Fibroblast of the aortic adventitia (primary cell): ENCODE measurements around the gene PPT1. TPM values are rescaled to one million over a fixed set of nuclear protein-coding genes. Genes with fewer than 3 reads are reported as not detected.

Experiments
- DNase-seq: peaks from one replicate; pipeline ENCODE4 v3.0.0-alpha.2; 2010; ENCODE audit warnings: low read depth
- H3K4me3 ChIP-seq: 2 replicates; pipeline ENCODE4 v1.5.1; 2011; ENCODE audit warnings: low read depth, mild to moderate bottlenecking, control low read depth, low read length, moderate library complexity
- CTCF ChIP-seq: IDR thresholded peaks from 2 replicates; pipeline ENCODE4 v1.5.1; 2011; ENCODE audit warnings: mild to moderate bottlenecking, low read length, control low read depth, inconsistent platforms; ENCODE audit not compliant: insufficient read depth
- total RNA-seq: library from RNA; depleted of rRNA; stranded (reverse); fragments of >200 nt; gene quantifications from 2 replicates; pipeline ENCODE4 v1.2.3, GENCODE V29; 2012; ENCODE audit warnings: low replicate concordance

Gene PPT1
- total RNA-seq, 1 donor = 44.2 TPM

DNA sequence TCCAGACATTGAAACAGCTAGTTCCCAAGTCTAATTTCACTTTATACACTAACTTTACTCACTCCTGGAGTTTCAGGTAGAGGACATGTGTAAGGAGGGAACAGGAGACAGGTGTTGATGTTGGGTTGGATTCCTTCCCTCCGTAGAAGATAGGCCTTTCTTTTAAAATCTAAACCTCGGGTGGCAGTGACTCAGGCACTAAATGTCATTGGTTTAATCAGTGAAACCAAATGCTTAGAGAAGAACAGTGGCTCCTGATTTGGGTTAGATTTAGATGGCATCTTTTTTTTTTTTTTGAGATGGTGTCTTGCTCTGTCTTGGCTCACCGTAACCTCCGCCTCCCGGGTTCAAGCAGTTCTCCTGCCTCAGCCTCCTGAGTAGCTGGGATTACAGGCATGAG, 49.3 kb downstream of the PPT1 start:
- DNase-seq = no peak
- no peak overlapping the region for H3K4me3 ChIP-seq
- TF ChIP-seq CTCF = no peak

DNA sequence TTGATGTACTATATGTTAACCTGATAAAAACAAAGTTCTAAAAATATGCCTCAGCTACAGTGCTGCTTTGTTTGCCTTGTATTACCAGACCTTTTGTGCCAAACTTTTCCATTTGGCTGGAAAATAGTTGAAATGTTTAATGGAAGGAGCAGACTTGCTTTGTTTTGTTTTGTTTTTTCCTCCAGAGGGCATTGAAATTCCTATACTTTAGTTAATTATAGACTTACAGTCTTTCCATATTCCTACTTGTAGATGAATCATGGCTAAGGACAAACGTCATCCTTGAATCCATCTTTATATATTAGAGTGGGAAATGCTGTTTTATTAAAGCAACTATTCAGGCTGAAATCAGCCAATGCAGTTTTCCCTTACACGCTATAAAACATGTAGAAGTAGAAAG, 49.8 kb downstream of the PPT1 start:
- H3K4me3 ChIP-seq = no peak overlapping the region
- no peak for TF ChIP-seq CTCF
- DNase-seq = no peak

DNA sequence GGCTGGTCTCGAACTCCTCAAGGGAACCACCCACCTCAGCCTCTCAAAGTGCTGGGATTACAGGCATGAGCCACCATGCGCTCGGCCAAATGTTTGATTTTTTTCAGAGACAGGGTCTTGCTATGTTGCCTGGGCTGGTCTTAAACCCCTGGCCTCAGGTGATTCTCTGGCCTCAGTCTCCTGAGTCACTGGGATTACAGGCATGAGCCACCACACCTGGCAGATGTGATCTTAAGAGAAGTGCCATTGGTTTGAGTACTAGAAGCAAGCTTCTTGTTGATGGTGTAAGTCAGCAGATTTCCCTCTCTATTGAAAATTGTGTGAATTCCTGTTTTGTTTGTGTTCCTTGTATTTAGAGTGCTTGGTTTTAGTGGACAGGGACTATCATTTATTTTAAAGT, 51.3 kb downstream of the PPT1 start:
- no peak for TF ChIP-seq CTCF
- DNase-seq = no peak
- H3K4me3 ChIP-seq = no peak overlapping the region

GRCh38 chr1:40045182-40045581, 51.9 kb downstream of the PPT1 start:
- no peak for DNase-seq
- no peak overlapping the region for H3K4me3 ChIP-seq
- TF ChIP-seq CTCF = no peak

- DNase-seq = no peak
- no peak overlapping the region for H3K4me3 ChIP-seq
- TF ChIP-seq CTCF = no peak
Observed at GRCh38 chr1:40044110-40044509, 52.9 kb downstream of the PPT1 start.

- no peak for TF ChIP-seq CTCF
- DNase-seq = no peak
- peak overlapping the region; percentile 98 for H3K4me3 ChIP-seq
Observed at GRCh38 chr1:40042341-40042740, 54.7 kb downstream of the PPT1 start.

DNA sequence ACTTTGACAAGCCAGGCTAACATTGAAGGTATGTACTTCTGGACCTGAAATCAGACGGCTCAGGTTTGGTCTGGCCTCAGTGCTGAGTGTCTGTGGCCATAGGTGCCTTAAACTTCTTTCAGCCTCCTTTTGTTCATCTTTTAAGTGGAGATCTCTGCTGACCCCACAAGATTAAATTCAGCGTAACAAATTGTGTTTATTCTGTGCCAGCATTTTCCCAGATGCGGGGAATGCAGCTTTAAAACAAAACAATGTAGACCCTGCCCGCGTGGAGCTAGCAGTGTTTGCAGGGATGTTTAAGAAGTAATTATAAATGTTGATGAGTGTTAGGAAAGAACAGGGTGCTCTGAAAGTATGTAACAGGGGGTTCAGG, 55.6 kb downstream of the PPT1 start:
- DNase-seq = no peak
- no peak for TF ChIP-seq CTCF
- H3K4me3 ChIP-seq = peak overlapping the region; percentile 98
